ACHN (cell line): ENCODE results near the gene UBXN10.

Source experiments
- DNase-seq: peaks from one replicate; pipeline ENCODE4 v3.0.0-alpha.2; 2015
- in situ Hi-C: cut with HindIII; loops from 2 replicates; pipeline ENCODE4 v1.10.0; 2017; ENCODE audit warnings: low sequenced_read_pairs, low pct_ligation_motif_present, low pct_unique_long_range_greater_than_20kb

Gene UBXN10

GRCh38 chr1:20179371-20180128 is 6.3 kb upstream of the UBXN10 start:
- in situ Hi-C loops: no loop called here
- DNase-seq: no peak

GRCh38 chr1:20180129-20180843 is 5.6 kb upstream of the UBXN10 start:
- in situ Hi-C loops: no loop called here
- no peak for DNase-seq

DNA sequence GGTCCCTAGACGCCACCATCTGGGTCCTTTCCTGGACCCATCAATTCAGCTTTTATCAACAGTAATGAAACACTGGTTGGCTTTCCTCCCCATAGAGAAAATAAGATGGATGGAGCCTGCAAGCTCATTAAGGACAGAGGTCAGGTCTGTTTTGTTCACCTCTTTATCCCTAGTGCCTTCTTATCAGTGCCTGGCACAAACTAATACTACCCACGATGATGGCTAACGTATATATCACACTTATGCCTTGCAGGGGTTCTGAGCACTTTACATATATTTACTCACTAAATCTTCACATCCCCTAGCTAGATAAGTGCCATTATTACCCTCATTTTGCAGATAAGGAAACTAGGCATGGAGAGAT is 5.1 kb upstream of the UBXN10 start:
- DNase-seq: no peak
- in situ Hi-C loops: no loop called here

GRCh38 chr1:20182415-20182814 is 3.5 kb upstream of the UBXN10 start:
- in situ Hi-C loops: no loop called here
- no peak for DNase-seq

- in situ Hi-C loops: no loop called here
- DNase-seq: no peak
Observed at GRCh38 chr1:20183035-20183434, 2.9 kb upstream of the UBXN10 start.

DNA sequence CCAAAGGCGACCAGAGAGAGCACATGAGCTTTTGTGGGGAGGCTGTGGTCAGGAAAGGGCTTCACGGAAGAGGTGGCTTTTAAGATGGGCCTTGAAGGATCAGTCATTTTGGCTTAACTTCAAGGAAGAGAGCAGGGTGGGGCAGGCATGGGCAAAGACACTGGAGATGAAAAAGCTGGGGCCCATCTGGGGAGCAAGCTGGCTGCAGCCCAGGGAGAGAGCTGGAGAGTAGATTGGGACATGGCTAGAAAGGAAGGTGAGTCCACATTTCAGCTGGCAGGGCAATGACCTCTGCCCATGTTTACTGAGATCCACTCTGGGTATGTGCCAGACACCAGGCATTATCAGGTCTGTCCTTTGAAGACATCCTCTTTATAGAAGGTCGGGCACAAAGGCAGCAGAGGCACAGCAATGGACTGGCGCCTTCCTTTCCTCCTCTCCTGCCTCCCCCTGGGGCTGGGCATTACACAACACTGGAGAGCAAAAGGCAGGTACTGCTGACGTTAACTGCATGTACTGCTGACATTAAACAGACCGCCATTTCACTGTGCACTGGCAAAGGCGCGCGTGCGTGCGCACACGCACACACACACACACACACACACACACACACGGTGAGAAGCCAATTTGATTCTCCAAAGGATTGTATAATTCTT is 2.2 kb upstream of the UBXN10 start:
- DNase-seq: no peak
- in situ Hi-C loops: no loop called here

- no peak for DNase-seq
- in situ Hi-C loops: no loop called here
Observed at GRCh38 chr1:20184481-20184900, 1.4 kb upstream of the UBXN10 start.

GRCh38 chr1:20184997-20185833 is 681 bp upstream of the UBXN10 start:
- no peak for DNase-seq
- in situ Hi-C loops: no loop called here

DNA sequence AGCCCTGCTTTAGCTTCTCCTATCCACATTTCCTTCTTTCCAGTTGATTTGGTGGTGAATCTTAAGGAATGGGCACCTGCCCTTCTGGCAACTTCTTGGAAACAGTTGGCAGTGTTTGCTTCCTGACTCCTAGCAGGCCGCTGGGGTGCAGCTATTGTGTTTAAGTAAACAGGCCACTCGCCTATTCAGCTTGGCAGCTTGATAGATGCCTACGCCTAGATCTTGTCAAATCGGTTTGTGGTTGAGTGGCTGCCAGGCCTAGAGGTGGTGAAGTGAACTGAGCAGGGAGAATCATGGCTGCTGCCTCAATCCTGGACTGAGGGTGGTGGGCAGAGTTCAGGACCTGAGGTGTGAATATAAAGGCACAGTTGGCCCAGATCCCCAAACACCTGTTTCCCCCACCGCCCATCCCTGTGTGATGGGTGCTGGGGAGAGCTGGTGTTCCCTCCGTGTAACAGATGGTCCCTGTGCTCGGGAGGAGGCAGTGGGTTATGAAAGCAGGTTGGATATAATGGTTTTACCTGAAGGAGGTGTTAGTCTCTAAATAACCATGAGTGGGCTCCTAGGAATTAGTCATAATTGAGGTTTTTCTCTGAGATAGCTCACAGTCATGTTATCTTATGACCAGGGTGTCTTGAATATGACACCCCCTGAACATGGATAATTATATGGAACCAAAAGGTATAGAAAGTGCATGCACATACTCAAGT is 1.4 kb downstream of the UBXN10 start:
- DNase-seq: no peak
- in situ Hi-C loops: no loop called here

DNA sequence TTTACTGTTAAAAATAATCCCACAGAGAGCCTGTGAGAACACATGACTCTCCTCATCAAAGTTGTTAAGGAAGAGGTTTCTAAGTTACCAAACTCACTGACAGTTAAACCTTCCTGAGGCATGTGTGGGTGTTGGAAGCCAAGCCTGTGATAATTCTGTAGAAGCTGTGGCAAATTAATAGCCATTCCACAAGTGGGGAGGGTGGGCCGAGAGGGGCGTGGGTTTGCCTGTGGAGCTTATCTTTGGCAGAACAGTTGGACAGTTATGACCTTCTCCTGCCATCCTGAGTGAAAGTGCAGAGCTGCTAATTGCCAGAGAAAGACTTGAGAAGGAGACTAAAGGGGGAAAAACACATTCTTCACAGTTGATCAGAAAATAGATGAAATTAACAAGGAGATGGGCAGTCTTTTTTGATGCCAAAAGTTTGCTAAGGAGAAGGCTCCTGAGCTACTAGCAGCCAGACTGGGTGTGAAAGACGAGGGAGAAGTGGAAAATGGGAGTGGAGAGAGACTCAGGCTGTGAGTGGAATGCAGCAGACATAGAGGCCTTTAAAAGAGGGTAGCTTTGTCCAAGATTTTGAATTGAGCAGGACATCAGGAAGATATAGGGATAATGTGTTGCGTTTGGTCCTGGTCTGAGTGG is 2.0 kb downstream of the UBXN10 start:
- in situ Hi-C loops: no loop called here
- DNase-seq: no peak

DNA sequence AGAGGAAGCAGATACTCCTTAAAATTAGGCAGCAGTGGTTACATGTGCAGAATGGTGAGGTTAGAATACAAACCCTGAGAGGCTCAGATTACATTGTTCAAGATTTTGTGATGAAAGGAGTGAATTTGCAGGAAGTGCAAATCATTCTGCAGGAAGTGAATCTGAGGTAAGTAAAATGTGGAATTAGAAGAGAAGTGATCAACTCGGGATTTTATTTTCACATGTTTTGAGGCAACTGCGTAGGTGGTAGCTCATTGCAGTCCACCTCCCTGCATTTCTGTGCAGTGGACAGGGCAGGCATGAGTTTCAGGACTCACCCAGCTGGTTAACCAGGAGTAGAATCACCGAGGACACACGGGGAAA is 2.5 kb downstream of the UBXN10 start:
- DNase-seq: no peak
- in situ Hi-C loops: no loop called here

- DNase-seq: no peak
- in situ Hi-C loops: no loop called here
Observed at GRCh38 chr1:20189664-20190063, 3.8 kb downstream of the UBXN10 start.

- in situ Hi-C loops: no loop called here
- no peak for DNase-seq
Observed at GRCh38 chr1:20190256-20191160, 4.6 kb downstream of the UBXN10 start.

GRCh38 chr1:20191266-20191825 is 5.5 kb downstream of the UBXN10 start:
- DNase-seq: no peak
- in situ Hi-C loops: no loop called here

DNA sequence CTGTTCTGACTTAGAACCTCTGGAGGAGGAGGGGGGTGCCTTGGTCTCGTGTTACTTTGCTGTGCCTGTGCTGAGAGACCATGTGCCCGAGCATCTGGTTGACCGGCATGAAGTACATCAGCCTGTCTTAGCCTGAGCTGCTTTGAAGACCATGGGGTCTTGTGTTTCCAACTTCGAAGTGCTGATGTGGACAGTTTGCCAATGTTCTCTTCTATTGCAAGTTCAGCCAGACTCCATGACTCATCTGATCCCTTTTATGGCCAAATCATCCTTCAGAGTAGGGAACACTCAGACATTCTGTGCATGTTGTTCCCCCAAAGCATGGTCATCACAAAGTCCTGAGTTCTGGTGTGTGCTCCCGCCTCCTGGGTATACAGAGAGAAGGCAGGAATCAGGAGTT is 6.5 kb downstream of the UBXN10 start:
- in situ Hi-C loops: no loop called here
- DNase-seq: no peak

DNA sequence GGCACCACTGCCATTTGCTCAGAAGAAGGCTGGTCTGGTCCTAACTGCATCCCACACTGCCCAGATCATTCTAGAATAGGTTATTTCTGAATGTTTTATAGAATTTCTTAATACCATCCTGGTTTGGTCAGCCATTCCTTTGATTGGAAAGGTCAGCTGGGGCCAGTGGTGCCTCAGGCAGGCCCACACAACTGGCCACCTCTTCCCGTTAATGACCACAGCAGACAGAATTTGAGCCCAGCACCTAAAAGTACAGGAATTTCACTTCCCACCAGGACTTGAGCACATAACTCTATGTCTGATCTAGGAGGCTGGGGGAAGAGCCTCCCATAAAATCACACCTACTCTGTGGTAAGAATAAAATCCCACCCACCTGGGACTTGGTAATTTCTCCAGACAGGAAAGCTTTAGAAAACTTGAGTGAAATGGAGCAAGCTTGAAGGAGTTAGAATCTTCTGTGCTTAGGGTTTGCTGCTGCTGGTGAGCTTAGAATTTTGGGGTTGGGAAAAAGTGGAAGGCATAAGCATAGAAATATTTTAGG is 7.0 kb downstream of the UBXN10 start:
- in situ Hi-C loops: no loop called here
- no peak for DNase-seq

DNA sequence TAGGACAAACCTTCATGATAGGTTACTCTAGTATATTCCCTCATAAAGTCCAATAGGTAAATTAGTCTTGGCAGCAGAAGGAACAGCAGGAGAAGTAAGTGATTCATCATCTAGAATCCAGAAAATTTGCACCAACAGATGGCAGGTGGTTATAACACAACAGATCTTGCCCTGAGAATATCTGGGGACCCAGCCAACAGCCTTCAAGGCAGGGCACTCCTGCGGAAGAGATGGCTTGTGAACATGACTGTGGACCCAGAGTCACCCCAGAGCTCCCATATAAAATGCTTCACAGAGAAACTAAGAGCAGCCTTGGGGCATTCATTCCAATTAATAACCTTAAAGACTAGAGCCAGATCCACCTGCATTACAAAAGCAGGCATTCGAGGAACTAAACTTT is 8.3 kb downstream of the UBXN10 start:
- in situ Hi-C loops: no loop called here

More for the DNA sequence above, 8.3 kb downstream of the UBXN10 start:
- no peak for DNase-seq
